TTC549 (cell line): ENCODE data around the gene NBPF1.
"Not testable (repeated sequence)": the region's sequence is repeated elsewhere in the genome, so short reads cannot be mapped to it uniquely, and the experiment has no call there.

Source experiments
- FAIRE-seq: peaks from 2 replicates; lab custom pipeline; 2012; peaks lifted over from hg19 to GRCh38; lab: Jason Lieb, UNC

The NBPF1 gene

DNA sequence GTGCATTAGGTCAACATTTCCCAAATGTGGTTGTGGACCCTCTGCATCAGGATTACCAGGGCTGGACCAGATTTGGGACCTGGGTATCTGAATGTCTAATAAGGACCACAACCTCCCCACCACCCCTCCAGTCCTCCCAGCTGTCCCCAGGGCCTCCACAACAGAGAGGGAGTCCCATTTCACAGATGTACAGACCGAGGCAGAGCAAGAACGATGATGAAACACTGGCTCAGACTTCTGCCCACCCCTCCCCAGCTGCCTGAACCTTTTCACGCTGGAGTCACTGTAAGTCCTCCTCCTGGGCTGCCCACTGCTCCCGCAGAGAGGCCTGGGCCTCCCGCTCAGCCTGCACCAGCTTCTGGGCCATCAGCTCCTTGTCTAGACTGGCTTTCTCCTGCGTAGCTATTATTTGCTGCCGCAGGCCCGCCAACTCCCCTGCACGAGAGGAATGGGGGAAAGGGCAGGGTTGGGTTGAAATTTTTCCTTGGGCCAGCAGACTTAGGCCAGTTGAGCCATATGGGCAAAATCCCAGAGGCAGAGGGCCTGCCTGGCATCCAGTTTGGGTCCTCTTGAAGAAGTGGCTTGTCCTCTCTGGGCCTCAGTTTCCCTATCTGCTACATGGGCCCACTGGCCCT lies 8.4 kb upstream of the NBPF1 start:
- not testable (repeated sequence) for FAIRE-seq

DNA sequence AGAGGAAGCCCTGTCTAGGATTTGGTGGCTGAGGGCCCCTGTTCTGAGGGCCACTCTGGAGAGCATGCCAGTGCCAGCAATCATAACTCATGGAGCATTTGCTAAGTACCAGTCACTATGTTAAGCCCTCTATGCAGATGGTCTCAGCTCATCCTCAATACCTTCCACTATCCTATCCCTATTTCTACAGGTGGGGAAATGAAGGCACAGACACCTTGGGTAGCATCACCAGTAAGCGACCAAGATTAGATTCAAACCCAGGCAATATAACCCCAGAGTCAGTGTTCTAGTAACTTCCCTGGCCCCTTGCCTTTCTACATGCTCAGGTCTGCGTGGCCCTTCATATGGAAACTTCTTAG lies 7.9 kb upstream of the NBPF1 start:
- FAIRE-seq, result no peak

DNA sequence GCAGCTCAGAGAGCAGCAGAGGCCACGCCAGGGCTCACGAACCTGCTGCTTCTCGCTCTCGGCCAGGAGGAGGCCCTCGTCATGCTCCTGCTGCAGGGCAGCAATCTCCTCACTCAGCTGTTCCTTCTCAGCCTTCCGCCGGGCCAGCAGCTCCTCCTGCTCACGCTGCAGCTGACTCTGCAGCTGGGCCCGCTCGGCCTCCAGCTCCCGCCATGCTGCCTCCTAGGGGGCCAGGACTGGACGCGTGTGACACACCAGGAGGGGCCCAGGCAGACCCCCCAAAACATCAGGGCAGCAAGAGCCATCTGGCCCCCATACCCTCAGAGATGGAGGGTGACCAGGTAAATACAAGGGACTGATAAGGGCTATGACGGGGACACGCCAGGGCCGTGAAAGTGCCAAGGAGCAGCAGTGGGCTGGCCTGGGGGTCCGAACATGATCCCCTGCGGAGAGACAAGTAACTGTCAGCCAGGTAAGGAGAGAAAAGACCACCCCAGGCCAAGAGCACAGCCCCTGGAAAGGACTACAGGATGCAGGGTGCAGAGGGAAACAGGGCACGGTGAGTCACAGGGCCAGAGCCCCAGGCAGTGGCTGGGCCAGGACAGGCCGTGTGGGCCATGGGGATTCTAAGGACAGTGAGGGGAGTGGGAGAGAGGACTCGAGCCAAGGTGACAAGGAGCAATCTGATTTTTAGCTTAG lies 6.6 kb upstream of the NBPF1 start:
- not testable (repeated sequence) for FAIRE-seq

DNA sequence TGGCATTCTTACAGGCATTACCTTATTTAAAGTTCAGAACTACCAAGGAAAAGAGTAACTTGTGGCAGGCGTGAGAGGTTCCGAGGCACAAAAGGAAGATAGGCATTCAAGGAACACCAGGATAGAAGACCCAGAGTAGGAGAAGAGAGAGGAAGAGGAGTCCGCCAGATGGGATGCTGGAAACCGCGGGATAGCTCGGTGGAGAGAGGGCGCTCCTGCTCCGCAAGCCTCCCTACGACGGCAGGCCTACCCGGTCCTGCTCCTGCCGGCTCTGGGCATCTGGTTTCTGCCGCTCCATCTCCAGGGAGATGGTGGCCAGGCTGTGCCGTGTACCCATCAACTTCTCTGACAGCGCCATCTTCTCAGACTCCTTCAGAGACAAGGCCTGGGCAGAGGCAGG lies 5.4 kb upstream of the NBPF1 start:
- FAIRE-seq, result no peak

DNA sequence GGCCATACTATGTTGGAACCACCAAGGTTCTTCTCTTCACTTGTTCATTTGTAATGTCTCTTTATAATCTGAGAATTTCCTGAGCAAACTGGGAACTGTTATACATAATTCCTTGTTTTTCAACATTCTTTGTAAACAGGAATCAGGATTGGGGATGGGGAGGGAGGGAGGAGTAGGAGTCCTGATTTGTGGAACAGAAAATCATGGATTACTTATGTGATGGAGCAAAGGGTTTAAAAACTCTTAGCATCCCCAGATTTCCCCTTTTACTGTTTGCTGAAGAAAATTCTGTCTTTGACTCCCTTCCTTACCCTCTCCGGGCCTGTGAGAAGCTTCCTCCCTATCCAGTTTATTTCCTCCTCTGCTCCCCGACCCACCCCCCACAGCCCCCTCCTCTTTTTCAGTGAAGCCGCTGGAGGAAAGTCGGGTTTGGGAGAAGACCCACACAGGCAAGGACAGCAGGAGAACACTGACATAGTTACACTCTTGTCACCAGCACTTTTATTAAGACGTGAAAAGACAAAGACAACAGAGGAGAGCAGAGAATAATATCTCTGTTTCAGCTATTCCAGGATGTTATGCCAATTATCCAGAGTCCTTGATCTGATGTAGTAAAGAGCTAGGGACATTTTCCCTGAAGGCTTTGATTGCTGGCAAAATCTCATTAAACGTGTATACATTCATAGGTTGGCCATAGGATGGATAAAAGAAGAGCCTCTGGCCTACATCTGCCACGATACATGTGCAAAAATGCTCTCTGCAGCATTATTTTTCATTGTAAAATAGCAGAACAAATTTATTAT lies 4.6 kb upstream of the NBPF1 start:
- no peak for FAIRE-seq

DNA sequence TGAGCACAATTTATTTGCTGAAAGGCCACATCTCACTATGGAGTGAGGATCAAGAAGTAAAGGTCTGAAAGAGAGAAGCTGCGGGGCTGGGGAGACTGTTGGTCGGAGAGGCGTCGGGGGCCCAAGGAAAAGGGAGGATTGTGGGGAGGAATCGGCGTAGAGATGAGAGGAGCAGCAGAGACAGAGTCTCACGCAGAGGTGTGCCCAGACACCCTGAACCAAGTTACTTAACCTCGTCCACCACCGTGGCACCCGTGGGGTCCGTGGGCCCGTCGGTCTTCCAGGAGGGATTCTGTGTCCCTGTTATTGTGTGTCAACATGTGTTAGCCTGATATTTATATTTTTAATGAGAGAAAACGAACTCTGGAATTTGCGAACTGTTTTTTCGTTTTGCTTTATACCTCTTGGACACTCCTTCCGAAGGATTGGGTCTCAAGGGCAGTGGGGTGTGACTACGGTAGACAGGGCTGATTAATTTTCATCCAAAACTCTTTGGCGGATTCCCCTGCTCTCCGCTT lies 3.8 kb upstream of the NBPF1 start:
- no peak for FAIRE-seq

DNA sequence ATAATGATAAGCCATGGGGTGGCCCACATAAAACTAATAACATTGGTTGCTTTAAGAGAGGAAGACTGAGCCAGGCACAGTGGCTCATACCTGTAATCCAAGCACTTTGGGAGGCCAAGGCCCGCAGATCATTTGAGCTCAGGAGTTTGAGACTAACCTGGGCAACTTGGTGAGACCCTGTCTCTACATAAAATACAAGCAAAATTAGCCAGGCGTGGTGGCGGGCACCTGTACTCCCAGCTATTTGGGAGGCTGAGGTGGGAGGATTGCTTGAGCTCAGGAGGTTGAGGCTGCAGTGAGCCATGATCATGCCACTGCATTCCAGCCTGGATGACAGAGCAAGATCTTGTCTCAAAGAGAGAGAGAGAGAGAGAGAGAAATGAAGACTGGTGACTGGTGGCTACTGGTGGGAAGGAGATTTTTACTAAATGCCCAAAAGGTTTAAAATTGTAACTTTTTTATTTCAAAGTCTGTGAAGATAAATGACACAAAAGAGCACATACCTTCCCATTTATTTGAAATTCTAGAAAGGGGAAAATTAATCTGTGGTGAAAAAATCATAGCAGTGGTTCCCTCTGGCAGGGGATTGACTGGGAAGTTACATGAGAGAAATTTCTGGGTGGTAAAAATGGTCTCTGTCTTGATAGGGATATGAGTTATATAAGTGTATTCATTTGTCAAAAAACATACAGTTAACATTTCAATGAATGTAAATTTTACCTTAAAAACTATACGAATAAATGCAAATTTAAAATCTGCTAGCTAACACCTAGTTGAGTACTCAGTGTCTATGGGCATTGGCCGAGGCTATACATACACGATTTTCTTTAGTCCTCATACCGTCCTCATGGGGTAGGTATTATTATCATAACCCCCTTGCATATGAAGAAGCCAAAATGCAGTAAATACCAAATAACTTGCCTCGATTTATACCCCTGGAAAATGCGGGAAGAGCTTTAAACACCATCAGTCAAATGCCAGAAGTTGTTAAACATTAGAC lies 2.2 kb upstream of the NBPF1 start:
- no peak for FAIRE-seq

DNA sequence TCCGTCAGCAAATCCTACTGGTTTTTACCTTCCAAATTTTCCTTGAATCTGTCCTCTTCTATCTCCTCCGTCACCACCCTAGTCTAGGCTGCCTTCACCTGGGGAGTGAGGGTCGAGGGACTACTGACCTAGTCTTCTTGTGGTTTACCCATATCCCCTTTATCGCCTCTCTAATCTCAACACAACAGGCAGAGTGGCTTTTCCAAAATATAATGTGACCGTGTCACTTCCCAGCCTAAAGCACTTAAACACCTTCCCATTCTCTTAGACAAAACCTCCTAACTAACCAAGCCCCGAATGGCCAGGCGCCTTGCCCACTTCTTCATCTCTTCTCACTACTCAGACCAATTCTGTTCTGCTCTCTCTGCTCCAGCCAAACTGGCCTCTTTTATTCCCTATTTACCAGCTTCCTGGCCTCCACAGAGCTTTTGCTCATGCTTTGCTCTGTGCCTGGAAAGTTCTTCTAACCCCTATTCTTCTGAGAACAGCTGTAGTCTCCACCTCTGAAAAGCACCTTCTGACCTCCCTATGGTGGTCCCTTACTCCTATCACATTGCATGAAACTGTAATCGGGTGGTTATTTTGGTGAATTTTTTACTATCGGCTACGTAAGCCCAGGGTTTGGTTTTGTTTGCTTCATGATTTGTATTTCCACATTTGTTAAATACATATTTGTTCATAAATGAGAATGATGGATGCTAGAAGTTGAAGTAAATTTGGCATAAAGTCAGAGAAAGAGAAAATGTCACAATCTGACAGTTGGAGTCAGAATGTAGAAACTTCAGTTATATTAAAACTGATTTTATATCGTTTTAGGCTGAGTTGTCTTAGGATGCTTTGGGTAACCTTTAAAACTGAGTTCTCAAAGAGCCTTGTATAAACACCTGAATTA lies 1.2 kb upstream of the NBPF1 start:
- no peak for FAIRE-seq

DNA sequence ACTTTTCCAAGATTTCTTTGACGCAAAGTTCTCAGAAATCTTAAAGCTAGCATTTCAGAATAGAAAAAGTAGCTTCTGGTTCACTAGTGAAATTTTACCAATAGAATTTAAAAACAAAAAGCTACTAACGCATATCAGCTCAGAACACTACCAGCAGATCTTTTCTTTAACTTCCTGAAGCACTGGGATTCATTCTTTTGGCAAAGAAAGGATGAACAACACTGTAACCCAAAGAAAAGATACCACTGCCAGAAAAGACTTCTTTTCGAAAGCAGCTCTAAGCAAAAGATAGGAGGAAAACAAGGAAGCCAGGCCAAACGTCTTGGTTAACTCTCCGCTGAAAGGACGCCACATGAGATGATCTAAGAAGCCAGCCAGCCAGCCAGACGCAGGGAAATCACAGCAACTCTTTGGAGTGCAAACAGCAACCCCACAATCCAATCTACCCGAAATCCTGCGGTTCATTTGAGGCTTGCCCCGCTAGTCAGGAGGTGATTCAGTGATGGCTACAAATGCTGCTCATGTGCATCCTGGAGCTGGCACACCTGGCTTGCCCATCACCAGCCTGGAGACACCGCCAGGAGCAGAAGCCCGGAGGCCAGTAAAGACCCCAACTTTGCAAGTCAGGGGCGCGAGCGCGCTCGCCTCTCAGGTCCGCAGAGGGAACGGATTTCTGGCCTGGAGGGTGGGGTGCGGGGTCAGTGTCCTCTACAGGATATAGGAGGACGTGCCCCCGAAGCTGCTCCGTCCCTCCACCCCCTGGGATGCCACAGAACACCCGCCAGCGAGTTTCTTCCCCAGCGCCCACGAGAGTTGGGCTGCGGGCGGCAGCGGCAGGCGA lies 812 bp downstream of the NBPF1 start:
- FAIRE-seq, result no peak

DNA sequence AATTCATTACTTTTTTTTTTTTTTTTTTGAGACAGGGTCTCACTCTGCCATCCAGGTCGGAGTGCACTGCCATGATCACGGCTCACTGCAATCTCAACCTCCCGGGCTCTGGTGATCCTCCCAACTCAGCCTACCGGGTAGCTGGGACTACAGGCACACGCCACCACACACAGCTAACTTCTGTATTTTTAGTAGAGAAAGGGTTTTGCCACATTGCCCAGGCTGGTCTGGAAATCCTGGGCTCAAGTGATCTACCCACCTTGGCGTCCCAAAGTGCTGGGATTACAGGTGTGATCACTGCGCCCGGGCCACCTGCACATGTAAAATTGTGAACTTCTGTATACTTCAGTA lies 1.4 kb downstream of the NBPF1 start:
- not testable (repeated sequence) for FAIRE-seq

DNA sequence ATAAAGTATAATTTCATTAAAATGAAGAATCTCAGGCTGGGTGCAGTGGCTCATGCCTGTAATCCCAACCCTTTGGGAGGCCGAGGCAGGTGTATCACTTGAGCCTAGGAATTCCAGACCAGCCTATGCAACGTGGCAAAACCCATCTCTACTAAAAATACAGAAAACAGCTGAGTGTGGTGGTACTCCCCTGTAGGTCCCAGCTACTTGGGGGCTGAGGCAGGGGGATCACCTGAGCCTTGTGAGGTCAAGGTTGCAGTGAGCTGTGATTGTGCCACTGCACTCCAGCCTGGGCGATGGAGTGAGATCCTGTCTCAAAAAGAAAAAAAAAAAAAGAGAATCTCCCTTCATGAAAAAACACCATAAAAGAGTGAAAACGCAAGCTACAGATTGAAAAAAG lies 2.2 kb downstream of the NBPF1 start:
- FAIRE-seq, result not testable (repeated sequence)

DNA sequence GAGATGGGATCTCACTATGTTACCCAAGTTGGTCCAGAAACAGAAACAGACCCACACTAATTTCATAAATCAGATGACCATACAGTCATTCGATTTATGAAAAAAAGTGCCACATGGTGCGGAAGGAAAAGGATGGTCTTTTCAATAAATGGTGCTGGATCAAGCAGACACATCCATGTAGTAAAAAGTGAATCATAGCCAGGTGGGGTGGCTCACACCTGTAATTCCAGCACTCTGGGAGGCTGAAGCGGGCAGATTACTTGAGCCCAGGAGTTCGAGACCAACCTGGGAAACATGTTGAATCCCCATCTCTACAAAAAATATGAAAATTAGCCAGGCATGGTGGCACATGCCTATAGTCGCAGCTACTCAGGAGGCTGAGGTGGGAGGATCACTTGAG lies 2.8 kb downstream of the NBPF1 start:
- not testable (repeated sequence) for FAIRE-seq

DNA sequence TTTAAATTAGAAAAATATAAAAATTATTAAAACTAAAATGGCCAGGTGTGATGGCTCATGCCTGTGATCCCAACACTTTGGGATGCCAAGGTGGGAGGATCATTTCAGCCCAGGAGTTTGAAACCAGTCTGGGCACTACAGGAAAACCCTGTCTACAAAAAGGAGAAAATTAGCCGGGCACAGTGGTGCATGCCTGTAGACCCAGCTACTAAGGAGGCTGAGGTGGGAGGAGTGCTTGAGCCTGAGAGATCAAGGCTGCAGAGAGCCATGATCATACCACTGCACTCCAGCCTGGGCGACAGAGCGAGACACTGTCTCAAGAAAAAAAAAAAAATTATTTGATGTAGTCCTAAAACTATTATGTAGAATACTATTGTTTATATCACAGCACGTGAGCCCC lies 3.6 kb downstream of the NBPF1 start:
- FAIRE-seq, result not testable (repeated sequence)

DNA sequence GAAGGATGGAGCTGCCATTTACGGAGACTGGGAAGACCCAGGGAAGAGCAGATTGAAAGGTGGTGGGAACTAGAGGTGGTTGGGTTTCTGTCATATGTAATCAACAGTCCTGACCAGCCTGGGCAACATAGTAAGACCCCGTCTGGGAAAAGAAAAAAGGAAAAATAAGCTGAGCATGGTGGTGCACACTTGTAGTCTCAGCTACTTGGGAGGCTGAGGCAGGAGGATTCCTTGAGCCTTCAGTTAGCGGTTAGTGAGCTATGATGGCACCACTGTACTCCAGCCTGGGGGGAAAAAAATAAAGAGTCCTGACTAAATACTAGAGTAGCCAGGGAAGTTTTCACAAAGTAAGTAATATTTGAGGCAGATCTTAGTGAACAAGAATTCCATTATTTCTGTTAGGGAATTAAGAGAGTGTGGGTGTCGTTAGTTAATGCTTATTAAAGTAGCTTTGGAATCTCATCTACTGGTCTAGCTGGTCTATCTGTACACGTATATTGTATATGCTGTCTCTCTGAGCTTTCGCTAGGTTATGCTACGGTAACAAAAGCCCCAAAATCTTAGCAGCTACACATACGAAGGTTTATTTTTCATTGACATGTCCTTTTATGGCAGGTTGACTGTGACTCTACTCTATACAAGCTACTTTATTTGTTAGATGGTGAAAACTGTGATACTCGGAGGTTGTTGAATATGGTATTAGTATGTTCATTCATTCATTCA lies 4.4 kb downstream of the NBPF1 start:
- FAIRE-seq, result no peak

DNA sequence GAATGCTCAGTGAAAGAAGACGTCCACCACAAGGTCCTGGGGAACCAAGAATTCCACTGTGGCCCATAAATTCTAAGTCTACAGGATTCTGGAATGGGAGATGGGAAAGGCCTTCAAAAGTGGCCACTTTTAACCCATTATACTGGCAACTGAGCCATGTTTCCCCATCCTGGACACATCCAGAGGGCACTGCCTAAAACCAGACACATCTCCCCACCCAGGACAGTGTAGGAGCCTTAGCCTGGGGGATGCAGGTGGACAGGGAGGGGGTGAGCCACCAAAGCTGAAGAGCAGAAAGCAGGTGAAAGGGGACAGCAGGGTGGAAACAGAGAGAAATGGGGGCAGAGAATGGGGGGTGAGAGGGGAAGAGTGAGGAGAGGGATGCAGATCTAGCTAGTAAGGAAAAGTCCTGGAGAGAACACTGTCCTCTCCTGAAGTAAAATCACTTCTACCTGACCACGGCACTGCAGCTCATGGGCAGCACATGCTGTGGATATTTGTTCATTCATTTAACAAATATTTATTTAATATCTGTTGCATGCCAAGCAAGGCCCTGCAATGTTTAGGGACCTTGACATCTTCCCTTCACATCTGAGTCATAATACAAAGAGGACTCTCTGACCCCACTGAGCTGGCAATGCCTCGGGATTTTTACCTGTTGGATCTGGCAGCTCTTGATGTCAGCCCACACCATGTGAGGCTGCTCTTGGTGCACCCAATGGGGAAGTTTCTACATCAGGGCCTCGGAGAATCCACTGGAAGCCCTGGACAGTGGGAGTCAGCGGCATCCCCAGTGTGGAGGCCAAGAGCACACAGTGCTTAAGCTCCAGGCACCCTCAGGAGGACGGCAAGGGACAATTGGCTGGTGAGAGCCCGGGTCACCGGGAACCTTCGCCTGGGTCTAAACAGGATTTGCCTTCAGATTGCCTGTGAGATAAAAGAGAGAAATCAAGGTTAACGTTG lies 5.2 kb downstream of the NBPF1 start:
- FAIRE-seq, result not testable (repeated sequence)

DNA sequence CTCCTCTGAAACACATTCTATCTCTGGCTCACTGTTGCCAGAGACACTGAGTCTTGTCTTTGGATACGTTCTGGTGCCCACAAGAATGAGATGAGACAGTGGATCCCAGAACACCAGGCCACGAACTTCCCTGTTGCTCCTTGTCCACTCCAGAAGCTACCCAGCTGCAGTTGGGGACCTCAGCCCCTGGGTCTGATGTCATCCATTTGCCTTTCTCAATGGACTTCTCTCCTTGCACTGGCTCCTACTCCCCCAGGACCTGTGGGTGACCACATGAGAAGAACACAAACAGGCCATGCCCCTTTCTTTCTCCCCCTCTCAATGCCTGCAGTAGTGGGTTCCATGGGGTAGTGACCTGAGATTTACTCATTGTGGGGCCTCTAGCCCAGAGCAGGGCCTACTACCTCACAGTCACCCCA lies 5.9 kb downstream of the NBPF1 start:
- FAIRE-seq, result no peak

DNA sequence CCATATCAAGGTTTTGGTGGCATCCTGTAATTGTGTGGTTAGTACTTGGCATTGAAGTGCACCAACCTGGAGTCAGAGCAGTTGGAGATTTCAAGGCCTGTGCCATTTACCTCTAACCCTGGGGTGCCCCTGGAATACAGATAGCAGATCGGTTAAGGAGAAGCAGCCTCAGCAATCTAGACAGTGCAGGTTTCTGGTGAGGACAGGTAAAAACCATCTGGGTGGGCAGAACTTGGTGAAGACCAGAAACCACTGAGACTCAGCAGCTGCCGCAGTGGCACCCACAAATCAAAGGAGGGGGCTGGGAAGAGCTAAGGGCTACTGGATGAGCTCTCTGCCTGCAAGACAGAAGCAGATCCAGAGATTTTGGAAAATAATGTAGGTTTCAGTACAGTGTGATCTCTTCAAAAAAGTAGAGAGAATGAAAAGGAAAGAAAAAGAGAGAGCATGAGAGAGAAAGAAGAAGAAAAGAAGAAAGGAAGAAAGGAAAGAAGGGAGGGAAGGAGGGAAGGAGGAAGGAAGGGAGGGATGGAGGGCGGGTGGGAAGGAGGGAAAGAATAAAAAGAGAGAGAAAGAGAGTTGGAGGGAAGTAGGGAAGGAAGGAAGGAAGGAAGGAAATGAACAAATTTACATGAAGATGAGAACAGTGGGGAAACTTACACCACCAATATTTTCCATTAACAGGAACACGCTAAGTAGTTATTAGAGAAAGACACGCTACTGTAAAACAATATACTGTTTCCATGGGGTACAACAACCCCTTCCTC lies 6.5 kb downstream of the NBPF1 start:
- not testable (repeated sequence) for FAIRE-seq
